Neutrophil (primary cell): Measurements from ENCODE around the gene ASCL5.

Source experiments
- H3K27ac ChIP-seq: fragments of 200-600 bp; sonication (generic); 2 replicates; pipeline ENCODE4 v1.5.1; 2016; ENCODE audit warnings: mild to moderate bottlenecking, moderate library complexity
- H3K27me3 ChIP-seq: fragments of 200-600 bp; sonication (generic); 2 replicates; pipeline ENCODE4 v1.6.0; 2016; ENCODE audit warnings: mild to moderate bottlenecking
- H3K36me3 ChIP-seq: fragments of 200-600 bp; sonication (generic); 2 replicates; pipeline ENCODE4 v1.5.1; 2017
- H3K4me1 ChIP-seq, 2 experiments: fragments of 200-600 bp in 1 of 2; sonication (generic) in 1 of 2; 1 replicate in 1 of 2; 2 replicates in 1 of 2; pipeline versions ENCODE4 v1.5.1 to v1.6.1; 2013 to 2016; ENCODE audit warnings: low read depth in 1 of 2, low read length in 1 of 2, mild to moderate bottlenecking in 1 of 2, moderate library complexity in 1 of 2; ENCODE audit not compliant: control insufficient read depth in 1 of 2, insufficient read depth in 1 of 2
- H3K4me3 ChIP-seq, 2 experiments: fragments of 200-600 bp in 1 of 2; sonication (generic) in 1 of 2; 1 replicate in 1 of 2; 2 replicates in 1 of 2; pipeline ENCODE4 v1.5.1; 2013 to 2016; ENCODE audit warnings: low read depth in 1 of 2, low read length in 1 of 2, mild to moderate bottlenecking in 1 of 2, moderate library complexity in 1 of 2
- H3K9me3 ChIP-seq: fragments of 200-600 bp; sonication (generic); 2 replicates; pipeline ENCODE4 v1.5.1; 2016
- TF ChIP-seq, protein P1 (sequence below): fragments of 200-600 bp; sonication (generic); IDR thresholded peaks from 2 replicates; pipeline ENCODE4 v1.5.1; 2016; ENCODE audit warnings: antibody characterized with exemption

Gene ASCL5

GRCh38 chr1:201103666-201104065 lies 23.3 kb downstream of the ASCL5 start:
- no peaks in the 10 kb centered on the region for H3K4me1 ChIP-seq
- TF ChIP-seq, protein P1, sequence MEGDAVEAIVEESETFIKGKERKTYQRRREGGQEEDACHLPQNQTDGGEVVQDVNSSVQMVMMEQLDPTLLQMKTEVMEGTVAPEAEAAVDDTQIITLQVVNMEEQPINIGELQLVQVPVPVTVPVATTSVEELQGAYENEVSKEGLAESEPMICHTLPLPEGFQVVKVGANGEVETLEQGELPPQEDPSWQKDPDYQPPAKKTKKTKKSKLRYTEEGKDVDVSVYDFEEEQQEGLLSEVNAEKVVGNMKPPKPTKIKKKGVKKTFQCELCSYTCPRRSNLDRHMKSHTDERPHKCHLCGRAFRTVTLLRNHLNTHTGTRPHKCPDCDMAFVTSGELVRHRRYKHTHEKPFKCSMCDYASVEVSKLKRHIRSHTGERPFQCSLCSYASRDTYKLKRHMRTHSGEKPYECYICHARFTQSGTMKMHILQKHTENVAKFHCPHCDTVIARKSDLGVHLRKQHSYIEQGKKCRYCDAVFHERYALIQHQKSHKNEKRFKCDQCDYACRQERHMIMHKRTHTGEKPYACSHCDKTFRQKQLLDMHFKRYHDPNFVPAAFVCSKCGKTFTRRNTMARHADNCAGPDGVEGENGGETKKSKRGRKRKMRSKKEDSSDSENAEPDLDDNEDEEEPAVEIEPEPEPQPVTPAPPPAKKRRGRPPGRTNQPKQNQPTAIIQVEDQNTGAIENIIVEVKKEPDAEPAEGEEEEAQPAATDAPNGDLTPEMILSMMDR: no peak
- H3K27me3 ChIP-seq: no peaks in the 10 kb centered on the region
- H3K27ac ChIP-seq: no peak overlapping the region
- no peak overlapping the region for H3K4me3 ChIP-seq
- no peaks in the 10 kb centered on the region for H3K9me3 ChIP-seq
- no peaks in the 10 kb centered on the region for H3K36me3 ChIP-seq

DNA sequence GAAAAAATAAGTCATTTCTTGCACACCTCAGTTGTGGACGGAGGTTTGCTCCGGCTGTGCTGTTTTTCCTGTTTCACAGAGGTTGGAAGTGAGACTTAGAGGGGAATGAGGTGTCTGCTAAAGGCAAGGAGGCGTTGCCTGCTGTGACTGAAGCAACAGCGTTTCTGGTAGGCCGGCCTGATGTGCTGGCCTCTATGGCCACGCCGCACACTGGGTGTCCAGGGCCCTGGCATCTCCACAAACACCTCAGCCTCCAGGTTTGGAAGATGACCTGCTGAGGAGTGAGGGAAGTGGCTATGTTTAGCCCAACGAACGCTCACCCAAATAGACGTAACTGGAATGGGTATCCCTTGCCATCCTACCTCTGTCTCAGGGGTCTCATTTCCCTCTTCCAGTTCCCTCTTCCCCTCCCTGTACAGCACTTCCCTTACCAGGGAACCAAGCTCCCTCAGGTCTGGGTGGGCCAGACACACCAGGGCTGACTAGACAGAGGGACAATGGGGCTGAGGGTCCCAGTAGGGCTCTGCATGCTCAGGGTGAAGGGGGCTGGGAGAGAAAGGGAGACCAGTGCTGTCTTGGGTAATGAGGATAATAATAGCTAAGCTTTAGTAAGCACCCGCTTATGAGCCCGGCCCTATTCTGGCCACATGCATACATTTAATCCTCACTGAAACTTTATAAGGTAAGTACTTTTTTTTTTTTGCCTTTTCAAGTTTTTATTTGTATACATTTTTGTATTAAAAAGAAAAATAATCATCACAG lies 26.6 kb downstream of the ASCL5 start:
- no peak overlapping the region for H3K27ac ChIP-seq
- H3K4me1 ChIP-seq: no peaks in the 10 kb centered on the region
- no peaks in the 10 kb centered on the region for H3K36me3 ChIP-seq
- H3K4me3 ChIP-seq: no peak overlapping the region
- TF ChIP-seq, protein P1: no peak
- no peaks in the 10 kb centered on the region for H3K27me3 ChIP-seq
- no peaks in the 10 kb centered on the region for H3K9me3 ChIP-seq

DNA sequence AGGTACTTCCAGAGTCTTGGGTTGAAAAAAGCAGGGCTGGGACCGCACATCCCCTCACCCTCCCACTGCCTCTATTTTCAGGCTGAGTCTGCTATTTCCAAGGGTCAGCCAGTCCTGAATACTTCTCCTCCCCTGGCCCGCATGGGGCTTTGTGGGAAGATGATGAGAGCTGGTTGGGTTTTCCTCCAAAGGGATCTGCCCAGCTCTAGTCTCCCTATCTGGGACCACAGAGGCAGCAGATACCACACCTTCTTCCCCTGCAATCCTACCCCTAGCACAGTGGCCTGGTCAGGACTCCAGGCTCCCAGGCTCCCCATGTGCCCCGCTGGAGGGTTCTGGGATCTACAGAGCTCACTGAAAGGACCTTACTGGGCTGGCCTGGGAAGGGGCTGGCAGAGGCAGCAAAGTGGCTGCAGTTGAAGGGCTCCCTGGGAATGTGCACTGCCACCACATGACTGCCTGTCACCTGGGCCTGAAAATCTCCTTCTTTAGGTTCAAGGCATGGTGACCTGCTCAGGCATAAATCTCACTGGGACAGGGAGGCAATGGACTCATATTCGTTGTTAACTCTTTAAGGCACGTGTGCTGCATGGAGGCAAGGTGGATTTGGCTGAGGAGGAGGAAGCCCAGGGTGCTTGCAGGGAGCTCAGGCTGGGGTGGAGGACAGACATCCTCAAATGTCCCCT lies 27.8 kb downstream of the ASCL5 start:
- Histone ChIP-seq H3K27me3 (no peaks in the 10 kb centered on the region), H3K36me3 (no peaks in the 10 kb centered on the region), H3K4me3 (no peak overlapping the region), H3K4me1 (no peaks in the 10 kb centered on the region), H3K27ac (no peak overlapping the region), H3K9me3 (no peaks in the 10 kb centered on the region)
- TF ChIP-seq, protein P1: no peak

DNA sequence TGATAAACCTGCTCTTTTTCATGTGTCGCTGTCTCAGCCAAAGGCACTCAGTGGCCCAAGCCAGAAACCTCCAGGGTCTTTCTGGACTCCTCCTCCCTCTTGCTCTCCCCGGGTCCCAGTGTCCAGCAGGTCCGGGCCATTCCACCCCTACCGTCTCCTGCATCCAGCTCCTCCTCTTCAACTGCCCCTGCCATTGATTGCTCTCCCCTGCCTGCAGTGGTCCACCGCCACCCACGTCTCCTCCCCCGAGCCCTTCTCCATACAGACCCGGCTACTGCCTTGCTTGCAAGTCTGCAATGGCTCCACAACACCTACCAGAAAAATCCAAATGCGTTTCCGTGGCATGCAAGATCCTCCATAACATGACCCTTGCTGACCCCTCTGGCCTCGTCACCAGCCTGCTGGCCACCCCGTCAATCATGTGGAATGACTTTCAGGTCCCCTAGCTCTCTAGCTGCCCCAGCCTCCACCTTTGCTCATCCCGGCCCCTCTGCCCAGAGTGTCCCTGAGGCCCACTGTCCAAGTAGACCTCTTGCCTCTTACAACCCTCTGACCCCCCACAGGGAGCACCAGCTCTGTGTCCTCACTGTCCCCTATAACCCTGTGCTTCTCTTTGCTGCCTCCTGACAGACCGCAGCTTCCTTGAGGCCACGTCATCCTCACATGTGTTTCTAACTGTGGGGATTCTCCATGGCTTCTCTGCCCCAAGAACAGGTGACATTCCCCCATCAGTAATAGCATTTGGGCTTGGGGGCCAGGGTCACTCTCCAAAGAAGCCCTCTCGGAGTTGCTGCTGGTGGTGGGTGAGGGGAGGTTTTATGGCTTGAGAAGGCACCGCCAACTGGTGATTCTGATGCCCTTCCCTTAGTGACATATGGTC lies 29.8 kb downstream of the ASCL5 start:
- TF ChIP-seq, protein P1: no peak
- Histone ChIP-seq H3K27ac (no peak overlapping the region), H3K9me3 (no peaks in the 10 kb centered on the region), H3K4me3 (no peak overlapping the region), H3K36me3 (no peaks in the 10 kb centered on the region), H3K4me1 (no peaks in the 10 kb centered on the region), H3K27me3 (no peaks in the 10 kb centered on the region)

GRCh38 chr1:201096041-201096461 lies 30.9 kb downstream of the ASCL5 start:
- no peaks in the 10 kb centered on the region for H3K27me3 ChIP-seq
- H3K27ac ChIP-seq: no peak overlapping the region
- TF ChIP-seq, protein P1: no peak
- H3K9me3 ChIP-seq: no peaks in the 10 kb centered on the region
- no peak overlapping the region for H3K4me3 ChIP-seq
- no peaks in the 10 kb centered on the region for H3K4me1 ChIP-seq
- H3K36me3 ChIP-seq: no peaks in the 10 kb centered on the region
